ENCODE measurements around the gene SORCS2. TPM values are rescaled to one million over a fixed set of nuclear protein-coding genes. Genes with fewer than 3 reads are reported as not detected.
A peak's percentile ranks its signal among the peaks of the same experiment; 100 is the strongest.

The SORCS2 gene
- total and polyA plus RNA-seq, 2 of the 8 experiments (the other 6 are each of a cell fraction or from before 2014, with no cell fraction given), result 0.36 to 1.8 TPM

- Histone ChIP-seq H3K56ac (replicated peaks; ENCODE audit: insufficient read length, low read depth, low read length) (no peak overlapping the region), H3K4me3 (ENCODE audit: extremely low read depth in 1 of 4, insufficient read depth in 2 of 4, low read depth in 3 of 4, low read length in 4 of 4) (no peak overlapping the region), H3K4me2 (ENCODE audit: insufficient read depth in 1 of 2, low read depth in 2 of 2, low read length in 2 of 2) (no peak overlapping the region), H2BK12ac (ENCODE audit: low read depth, low read length) (no peak overlapping the region), H2AFZ (ENCODE audit: low read length) (no peak overlapping the region), H2AK5ac (ENCODE audit: low read depth, low read length) (no peak overlapping the region), H3K9me3 (ENCODE audit: insufficient read depth in 2 of 2, low read depth in 1 of 2, low read length in 1 of 2) (no peaks in the 10 kb centered on the region), H3K4ac (replicated peaks; ENCODE audit: insufficient read length, low read depth, low read length) (no peak overlapping the region), H3K14ac (ENCODE audit: insufficient read length) (no peak overlapping the region), H3K27ac (ENCODE audit: low read depth, low read length) (no peak overlapping the region), H3K27me3 (replicated peaks in 1 of 4; ENCODE audit: control insufficient read depth in 3 of 4, extremely low read depth in 1 of 4, insufficient read depth in 3 of 4, low read length in 3 of 4) (no peaks in the 10 kb centered on the region; a peak in 1 of 7 replicates), H2BK15ac (ENCODE audit: low read length) (no peak overlapping the region), H4K8ac (ENCODE audit: extremely low read depth, insufficient read depth, low read length) (0 out of 2 replicates have a peak overlapping the region, but pooled peaks have one; percentile 15), H4K5ac (ENCODE audit: insufficient read length, low read depth, low read length) (no peak overlapping the region), H2BK5ac (ENCODE audit: low read depth, low read length) (no peak overlapping the region), H4K91ac (replicated peaks; ENCODE audit: insufficient read length, low read length) (no peak overlapping the region), H3K23me2 (ENCODE audit: low read depth, low read length) (no peaks in the 10 kb centered on the region), H2BK120ac (replicated peaks; ENCODE audit: low read depth, low read length) (no peak overlapping the region), H3K36me3 (ENCODE audit: control insufficient read depth in 2 of 4, insufficient read depth in 4 of 4, low read length in 3 of 4) (no peaks in the 10 kb centered on the region), H3K18ac (ENCODE audit: extremely low read depth, low read length) (no peak overlapping the region), H3K9ac (replicated peaks in 1 of 4; ENCODE audit: extremely low read depth in 1 of 4, low read depth in 3 of 4, low read length in 3 of 4) (no peak overlapping the region), H3K4me1 (replicated peaks in 1 of 4; ENCODE audit: control insufficient read depth in 3 of 4, insufficient read depth in 4 of 4, low read length in 3 of 4) (no peaks in the 10 kb centered on the region), H3K79me2 (ENCODE audit: control insufficient read depth in 1 of 2, insufficient read depth in 2 of 2, low read length in 2 of 2) (no peaks in the 10 kb centered on the region), H3K23ac (ENCODE audit: insufficient read length) (no peak overlapping the region), H2BK20ac (ENCODE audit: low read length) (no peak overlapping the region), H3K79me1 (ENCODE audit: low read depth, low read length) (no peaks in the 10 kb centered on the region), H4K20me1 (replicated peaks in 1 of 2; ENCODE audit: control insufficient read depth in 1 of 2, insufficient read depth in 2 of 2, low read length in 2 of 2) (peaks cover 0 to 2% of the 10 kb centered on the region in 2 experiments)
- POLR2A ChIA-PET (ENCODE audit: partially characterized antibody), result no interaction called here
- CTCF ChIA-PET (ENCODE audit: partially characterized antibody), result interaction anchor here (0.7 to 2.5 kb wide), 8 partner anchors 10 to 152 kb away, joined by 3 to 11 read pairs (median 3); no protein-coding TSS in a partner anchor
- FAIRE-seq, result no peak
- 94% methylated on average over 13 of the region's 13 CpGs; no CpG with 5 or more reads in 1 of the 2 experiments for WGBS, 2 experiments (ENCODE audit: extremely low coverage in 1 of 2, insufficient coverage in 1 of 2, insufficient read length in 1 of 2, insufficient replicate concordance in 2 of 2, low coverage in 1 of 2, low lambda C conversion rate in 2 of 2, missing lambda C conversion rate in 1 of 2)
- DNase-seq (ENCODE audit: low read depth in 1 of 2, low spot score in 2 of 2), result no peak
- TF ChIP-seq GABPA (IDR thresholded peaks at IDR 0.05; ENCODE audit: borderline replicate concordance, insufficient read depth, low read length), result no peak
- no peak for TF ChIP-seq EZH2 (IDR thresholded peaks at IDR 0.05; ENCODE audit: low read depth, low read length, severe bottlenecking)
- TF ChIP-seq CHD2 (IDR thresholded peaks at IDR 0.05; ENCODE audit: low read length), result no peak
- TF ChIP-seq EP300 (IDR thresholded peaks at IDR 0.05; ENCODE audit: borderline replicate concordance in 1 of 2, low read depth in 2 of 2, low read length in 2 of 2), result no peak
- TF ChIP-seq, protein P1, sequence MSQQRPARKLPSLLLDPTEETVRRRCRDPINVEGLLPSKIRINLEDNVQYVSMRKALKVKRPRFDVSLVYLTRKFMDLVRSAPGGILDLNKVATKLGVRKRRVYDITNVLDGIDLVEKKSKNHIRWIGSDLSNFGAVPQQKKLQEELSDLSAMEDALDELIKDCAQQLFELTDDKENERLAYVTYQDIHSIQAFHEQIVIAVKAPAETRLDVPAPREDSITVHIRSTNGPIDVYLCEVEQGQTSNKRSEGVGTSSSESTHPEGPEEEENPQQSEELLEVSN (IDR thresholded peaks at IDR 0.05), result no peak
- TF ChIP-seq, protein P2, sequence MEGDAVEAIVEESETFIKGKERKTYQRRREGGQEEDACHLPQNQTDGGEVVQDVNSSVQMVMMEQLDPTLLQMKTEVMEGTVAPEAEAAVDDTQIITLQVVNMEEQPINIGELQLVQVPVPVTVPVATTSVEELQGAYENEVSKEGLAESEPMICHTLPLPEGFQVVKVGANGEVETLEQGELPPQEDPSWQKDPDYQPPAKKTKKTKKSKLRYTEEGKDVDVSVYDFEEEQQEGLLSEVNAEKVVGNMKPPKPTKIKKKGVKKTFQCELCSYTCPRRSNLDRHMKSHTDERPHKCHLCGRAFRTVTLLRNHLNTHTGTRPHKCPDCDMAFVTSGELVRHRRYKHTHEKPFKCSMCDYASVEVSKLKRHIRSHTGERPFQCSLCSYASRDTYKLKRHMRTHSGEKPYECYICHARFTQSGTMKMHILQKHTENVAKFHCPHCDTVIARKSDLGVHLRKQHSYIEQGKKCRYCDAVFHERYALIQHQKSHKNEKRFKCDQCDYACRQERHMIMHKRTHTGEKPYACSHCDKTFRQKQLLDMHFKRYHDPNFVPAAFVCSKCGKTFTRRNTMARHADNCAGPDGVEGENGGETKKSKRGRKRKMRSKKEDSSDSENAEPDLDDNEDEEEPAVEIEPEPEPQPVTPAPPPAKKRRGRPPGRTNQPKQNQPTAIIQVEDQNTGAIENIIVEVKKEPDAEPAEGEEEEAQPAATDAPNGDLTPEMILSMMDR (IDR thresholded peaks at IDR 0.05; ENCODE audit: control extremely low read depth in 1 of 3, insufficient read depth in 1 of 3, low read depth in 1 of 3, low read length in 3 of 3), result no peak
- no peak for TF ChIP-seq ZNF274 (IDR thresholded peaks at IDR 0.05; ENCODE audit: borderline replicate concordance, extremely low read depth, low read length)
- TF ChIP-seq, protein P3, sequence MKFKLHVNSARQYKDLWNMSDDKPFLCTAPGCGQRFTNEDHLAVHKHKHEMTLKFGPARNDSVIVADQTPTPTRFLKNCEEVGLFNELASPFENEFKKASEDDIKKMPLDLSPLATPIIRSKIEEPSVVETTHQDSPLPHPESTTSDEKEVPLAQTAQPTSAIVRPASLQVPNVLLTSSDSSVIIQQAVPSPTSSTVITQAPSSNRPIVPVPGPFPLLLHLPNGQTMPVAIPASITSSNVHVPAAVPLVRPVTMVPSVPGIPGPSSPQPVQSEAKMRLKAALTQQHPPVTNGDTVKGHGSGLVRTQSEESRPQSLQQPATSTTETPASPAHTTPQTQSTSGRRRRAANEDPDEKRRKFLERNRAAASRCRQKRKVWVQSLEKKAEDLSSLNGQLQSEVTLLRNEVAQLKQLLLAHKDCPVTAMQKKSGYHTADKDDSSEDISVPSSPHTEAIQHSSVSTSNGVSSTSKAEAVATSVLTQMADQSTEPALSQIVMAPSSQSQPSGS (IDR thresholded peaks at IDR 0.05; ENCODE audit: low read length), result no peak
Measured at GRCh38 chr4:7172946-7173345, 19.4 kb upstream of the SORCS2 start.
